ENCODE data around the gene ADRA1B.
A peak's percentile ranks its signal among the peaks of the same experiment; 100 is the strongest.
"Not testable (repeated sequence)": the region's sequence is repeated elsewhere in the genome, so short reads cannot be mapped to it uniquely, and the experiment has no call there.

Gene ADRA1B

DNA sequence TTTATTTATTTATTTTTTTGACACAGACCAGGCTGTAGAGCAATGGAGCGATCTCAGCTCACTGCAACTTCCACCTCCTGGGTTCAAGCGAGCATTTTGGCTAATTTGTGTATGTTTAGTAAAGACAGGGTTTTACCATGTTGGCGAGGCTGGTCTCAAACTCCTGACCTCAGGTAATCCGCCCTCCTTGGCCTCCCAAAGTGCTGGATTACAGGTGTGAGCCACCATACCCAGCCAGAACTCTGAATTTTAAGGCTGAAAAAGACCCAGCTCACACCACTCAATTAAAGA, 49.5 kb downstream of the ADRA1B start:
- not testable (repeated sequence) for DNase-seq (ENCODE audit: low read depth in 2 of 2)

DNA sequence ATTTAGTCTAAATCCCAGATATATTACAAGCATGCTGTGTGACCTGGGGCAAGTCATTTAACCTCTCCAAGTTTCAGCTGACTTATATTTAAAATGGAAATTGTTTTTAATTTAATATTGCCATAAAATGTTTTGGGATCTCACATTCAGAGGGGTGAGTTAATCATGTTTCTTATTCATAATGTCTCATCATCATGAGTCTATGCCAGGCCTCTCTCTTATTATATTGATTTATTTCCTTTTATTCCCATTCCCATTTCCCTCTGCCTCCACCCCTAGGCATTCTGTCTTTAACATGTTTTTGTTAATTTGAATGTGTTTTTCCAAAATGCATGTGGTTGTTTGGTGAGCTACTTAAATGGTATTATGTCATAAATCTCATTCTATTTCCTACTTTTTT, 53.7 kb downstream of the ADRA1B start:
- no peak for DNase-seq (ENCODE audit: low read depth in 2 of 2)

DNA sequence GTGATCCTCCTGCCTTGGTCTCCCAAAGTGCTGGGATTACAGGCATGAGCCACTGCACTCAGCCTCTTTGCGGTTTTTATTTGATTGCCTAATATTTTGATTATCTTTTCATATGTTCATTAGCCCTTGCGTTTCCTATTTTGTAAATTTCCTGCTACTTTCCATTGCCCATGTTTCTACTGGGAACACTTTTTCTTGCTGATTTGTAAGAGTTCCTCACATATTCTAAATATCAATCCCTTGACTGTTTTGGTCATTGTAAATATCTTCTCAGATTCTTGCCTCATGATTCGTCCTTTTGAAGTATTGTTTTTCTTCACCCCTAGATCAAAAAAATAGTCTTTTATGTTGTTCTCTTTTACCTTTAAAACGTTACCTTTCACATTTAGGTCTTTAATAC, 54.8 kb downstream of the ADRA1B start:
- DNase-seq (ENCODE audit: low read depth in 2 of 2): no peak

DNA sequence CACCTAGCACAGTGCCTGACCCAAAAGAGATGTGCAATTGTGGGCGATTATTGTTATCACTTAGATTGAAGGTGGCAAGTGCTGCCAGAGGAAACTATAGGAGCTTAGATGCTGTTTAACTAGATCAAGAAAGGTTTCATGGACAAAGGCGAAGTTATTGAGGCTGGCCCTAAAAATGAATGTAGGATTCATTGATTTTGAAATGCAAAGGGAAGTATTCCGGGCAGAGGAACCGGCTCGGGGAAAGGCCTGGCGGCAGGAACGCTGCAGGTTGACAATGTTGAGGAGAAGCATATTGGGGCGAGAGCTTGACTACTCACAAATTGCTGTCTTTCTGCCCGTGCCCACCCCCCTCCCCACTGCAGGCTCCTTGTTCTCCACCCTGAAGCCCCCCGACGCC, 55.2 kb downstream of the ADRA1B start:
- DNase-seq (ENCODE audit: low read depth in 2 of 2): no peak

DNA sequence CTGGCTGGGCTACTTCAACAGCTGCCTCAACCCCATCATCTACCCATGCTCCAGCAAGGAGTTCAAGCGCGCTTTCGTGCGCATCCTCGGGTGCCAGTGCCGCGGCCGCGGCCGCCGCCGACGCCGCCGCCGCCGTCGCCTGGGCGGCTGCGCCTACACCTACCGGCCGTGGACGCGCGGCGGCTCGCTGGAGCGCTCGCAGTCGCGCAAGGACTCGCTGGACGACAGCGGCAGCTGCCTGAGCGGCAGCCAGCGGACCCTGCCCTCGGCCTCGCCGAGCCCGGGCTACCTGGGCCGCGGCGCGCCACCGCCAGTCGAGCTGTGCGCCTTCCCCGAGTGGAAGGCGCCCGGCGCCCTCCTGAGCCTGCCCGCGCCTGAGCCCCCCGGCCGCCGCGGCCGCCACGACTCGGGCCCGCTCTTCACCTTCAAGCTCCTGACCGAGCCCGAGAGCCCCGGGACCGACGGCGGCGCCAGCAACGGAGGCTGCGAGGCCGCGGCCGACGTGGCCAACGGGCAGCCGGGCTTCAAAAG, 55.7 kb downstream of the ADRA1B start:
- DNase-seq (ENCODE audit: low read depth in 2 of 2): no peak

DNA sequence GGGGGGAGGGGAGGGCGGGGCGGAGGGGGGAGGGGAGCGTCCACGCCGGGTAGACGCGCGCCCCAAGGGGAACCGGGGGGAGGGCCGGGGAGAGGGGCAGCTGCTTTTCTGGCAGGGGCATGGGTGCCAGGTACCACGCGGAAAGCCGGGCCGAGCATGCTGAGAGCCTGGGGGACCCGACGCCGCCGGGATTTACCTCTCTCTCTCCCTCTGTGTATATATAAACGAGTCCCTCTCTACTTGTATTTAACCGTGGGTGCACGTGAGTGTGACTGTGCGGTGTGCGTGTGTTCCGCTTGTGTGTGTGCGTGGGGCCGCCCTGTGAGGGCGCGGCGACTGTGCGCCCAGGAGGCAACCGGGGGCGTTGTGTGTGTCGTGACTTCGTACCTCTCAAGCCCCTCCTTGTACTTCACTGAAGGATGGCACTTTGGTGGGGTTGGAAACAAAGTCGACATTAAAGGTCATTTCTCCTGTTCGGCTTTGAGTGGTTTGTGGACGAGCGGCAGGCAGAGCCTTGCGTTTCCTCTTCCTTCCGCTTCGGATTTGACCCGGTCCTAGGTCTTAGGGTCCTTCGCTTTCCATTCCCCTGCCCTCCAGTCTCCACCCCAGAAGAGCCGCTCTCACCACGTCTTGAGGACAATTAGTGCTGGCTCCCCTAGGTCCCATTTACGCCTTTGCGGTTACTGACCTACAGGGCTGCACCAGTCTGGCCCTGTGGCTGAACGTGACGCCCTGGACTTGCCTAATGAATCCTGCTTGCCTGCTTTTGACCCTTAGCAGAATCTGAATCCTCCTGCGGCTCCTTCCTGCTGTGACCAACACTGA, 56.5 kb downstream of the ADRA1B start:
- DNase-seq (ENCODE audit: low read depth in 2 of 2): no peak

DNA sequence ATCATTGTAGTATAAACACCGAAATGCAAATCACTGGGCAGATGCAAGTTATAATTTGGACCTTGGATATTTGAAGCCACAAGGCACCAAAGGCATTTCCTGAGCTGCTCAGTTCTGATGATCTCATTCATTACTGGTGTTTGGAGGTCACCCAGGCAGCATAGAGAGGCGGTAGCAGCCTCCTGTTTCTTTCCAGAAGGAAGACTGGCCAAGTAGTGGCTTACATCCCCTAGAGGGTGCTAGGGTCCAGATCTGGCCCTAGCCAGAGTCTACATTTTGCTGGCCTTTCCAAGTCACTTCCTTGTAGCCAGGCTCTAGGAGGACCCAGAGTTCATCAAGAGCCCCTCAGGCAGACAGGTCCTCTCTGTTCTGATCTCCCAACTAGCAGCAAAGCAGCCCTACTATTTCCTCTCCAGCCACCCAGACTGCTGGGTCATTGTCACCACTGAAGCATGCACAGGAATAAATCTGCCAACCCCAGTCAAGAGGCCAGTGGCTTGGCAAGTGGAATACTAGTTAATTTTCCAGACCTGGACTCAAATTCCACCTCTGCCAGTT, 59.3 kb downstream of the ADRA1B start:
- no peak for DNase-seq (ENCODE audit: low read depth in 2 of 2)

DNA sequence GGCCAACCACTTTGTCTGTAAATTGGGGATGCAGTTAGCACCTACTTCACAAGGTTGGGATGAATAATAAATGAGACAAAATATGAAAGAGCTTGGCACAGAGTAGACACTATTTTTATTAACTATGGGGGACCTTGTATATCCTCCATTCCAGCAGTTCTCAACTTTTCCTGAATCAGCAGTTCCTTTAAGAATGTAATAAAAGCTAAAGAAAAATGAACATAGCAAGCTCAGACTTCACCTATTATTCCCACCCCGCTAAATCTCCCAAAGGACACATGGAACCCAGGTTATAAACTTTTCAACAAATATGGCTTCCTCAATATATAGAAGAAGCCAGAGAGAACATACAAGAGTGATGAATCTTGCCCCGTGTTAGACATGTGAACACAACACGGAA, 60.6 kb downstream of the ADRA1B start:
- DNase-seq (ENCODE audit: low read depth in 2 of 2): no peak

DNA sequence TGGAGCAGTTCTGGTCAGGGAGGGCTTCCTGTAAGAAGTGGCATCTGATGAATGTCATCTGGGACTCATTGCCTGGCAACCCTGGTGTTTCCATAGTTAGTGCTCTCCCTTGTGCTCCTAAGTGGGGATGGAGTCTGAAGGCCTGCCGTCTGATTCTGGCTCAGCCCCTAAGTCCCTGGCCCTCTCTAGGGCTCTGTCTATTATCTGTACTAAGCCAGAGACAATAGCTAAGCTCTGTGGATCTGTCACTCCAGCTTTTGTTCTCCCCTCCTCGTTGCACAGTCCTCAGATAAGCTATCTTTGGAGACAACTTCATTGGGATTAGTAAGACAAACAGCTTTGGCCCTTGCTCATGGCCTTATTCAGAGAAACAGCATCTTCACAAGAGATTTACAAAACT, 62.1 kb downstream of the ADRA1B start:
- DNase-seq (ENCODE audit: low read depth in 2 of 2): no peak

DNA sequence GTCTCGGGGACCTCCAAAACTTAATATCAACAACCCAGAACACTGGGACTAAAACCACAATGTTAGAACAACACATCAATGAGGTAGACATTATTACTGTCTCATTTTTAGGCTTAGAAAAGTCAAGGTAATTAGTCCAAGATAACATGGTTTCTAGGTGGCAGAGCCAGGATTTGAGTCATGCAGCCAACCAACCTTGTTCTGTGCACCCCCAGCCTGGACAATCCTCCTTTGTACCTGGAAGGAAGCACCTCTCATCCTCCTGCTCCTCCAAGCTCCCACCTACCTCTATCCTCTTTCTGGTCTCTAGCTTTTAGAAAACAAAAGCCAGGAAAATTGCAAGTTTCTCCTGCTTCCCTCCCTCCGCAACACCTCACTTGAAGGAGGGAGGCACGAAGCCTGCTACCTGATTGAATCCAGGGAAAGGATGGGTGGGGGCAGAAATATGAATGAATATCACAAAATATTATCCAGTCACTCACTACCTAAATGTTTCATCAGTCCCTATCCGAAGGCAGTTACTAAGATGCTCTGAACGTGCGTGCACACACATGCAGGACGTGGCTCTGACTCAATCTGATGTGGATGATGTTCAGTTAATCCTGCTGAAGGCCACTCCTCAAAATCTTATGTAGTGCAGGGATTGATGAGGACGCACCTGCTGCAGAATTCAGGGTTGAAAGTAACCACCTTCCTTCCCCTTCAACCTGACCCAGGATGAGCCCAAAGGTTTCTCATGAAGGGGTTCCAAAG, 66.3 kb downstream of the ADRA1B start:
- DNase-seq (ENCODE audit: low read depth in 2 of 2): no peak

DNA sequence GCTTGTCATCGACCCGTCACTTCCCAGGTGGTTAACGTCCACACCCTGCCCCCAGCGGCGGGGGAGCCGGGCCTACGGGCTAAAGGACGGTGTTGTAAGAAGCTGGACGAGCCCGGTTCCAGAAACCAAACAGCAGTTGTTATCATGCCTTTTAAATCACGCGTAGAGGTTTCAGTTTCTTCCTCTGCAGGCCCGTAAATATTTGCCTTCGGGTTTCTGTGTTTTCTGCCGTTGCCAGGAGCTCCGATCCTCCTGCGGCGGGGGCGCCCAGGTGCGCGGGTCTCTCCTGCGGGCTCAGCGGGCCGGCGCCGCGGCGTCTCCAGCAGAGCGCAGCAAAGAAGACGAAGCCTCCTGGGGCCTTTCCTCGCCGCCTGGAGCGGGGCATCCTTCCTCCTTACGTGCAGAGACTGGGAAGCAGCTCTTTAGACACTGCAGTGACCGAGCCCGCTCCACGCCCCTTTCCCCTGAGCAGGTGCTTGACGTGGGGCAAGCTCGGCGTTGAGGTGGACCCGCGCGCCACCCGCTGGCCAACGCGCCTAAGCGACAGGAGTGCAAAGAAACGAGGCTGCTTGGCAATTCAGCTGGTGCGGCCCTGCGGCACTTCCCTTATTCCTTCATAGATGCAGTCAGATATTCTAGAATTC, 70.9 kb downstream of the ADRA1B start:
- peak; percentile 64 to 69 for DNase-seq (ENCODE audit: low read depth in 2 of 2)

DNA sequence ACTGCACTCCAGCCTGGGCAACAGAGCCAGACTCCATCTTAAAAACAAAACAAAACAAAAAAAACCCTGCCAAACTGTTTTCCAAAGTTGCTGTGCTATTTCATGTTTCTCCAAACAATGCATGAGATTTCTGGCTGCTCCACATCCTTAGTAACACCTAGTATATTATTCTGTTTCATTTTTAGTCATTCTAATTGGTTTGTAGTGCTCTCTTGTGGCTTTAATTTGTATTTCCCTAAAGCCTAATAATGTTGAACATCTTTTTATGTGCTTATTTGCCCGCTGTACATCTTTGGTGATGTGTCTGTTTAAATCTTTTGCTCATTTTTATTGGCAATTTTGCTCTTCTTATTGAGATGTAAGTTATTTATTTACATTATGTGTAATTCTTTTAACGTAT, 74.2 kb downstream of the ADRA1B start:
- no peak for DNase-seq (ENCODE audit: low read depth in 2 of 2)

DNA sequence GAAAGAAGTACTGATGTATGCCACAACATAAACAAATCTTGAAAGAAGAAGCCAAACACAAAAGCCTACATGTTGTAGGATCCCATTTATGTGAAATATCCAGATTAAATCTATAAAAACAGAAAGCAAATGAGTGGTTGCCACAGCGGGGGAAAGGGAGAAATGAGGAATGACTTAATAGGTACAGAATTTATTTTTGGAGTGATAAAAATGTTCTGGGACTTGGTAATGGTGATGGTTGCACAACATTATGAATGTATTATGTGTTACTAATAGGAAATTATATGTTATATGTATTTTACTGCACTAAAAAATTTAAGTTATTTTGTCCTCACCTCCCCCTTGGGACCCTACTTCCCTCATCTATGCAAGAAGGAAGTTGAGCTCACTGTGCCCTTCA, 76.3 kb downstream of the ADRA1B start:
- DNase-seq (ENCODE audit: low read depth in 2 of 2): no peak

DNA sequence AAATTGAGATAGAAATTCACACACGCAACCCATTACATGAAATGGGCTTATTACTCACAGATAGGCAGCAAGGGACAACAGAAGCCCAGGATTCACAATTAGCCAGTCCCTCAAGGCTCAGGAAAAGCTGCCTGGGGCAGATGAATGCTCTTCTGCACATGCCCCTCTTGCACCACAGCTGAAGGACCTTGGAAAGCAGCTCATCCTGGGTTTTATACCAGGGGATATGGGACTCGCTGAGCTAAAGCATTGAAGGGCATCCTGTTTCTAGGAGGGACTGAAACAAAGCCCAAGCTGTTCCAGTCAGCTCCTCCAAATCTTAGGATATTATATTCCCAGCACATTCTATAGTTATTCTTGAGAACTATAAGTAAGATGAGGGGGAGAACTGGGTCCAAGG, 76.9 kb downstream of the ADRA1B start:
- no peak for DNase-seq (ENCODE audit: low read depth in 2 of 2)

DNA sequence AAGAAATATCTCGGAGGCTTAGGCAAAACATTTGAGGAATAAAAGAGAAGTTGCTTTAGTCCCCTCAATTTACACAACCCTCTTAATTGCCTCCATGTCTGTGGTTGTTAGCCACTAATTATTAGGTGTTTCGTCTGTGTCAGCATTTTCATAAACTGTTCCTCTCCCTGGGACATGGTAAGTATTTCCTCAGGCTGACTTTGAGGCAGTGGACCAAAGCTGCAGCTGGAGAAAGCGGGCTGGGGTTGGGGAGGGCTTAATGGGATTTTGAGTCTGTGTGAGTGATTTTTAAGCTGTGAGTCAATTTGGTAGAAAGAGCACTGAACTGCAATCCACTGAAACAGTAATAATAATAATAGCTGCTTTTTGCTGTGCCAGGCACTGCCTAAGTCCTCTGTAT, 79.6 kb downstream of the ADRA1B start:
- DNase-seq (ENCODE audit: low read depth in 2 of 2): no peak

DNA sequence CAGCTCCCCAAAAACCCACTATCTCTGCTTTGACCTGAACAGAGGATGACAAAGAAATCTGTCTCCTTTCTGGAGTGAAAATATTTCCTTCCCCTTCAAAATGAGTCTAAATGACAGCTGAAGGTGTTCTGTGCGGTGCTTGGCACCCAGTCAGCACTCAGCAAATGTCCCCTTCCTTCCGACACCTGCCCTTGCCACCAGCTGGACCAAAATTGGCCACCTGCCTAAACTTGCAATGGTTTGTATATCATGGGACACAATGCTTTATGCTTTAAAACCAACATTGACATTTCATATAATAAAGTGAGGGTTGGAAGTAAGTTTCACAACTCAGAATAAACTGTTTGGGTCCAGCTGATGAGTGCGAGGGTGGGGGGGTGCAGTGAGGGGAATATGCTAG, 85.2 kb downstream of the ADRA1B start:
- no peak for DNase-seq (ENCODE audit: low read depth in 2 of 2)

DNA sequence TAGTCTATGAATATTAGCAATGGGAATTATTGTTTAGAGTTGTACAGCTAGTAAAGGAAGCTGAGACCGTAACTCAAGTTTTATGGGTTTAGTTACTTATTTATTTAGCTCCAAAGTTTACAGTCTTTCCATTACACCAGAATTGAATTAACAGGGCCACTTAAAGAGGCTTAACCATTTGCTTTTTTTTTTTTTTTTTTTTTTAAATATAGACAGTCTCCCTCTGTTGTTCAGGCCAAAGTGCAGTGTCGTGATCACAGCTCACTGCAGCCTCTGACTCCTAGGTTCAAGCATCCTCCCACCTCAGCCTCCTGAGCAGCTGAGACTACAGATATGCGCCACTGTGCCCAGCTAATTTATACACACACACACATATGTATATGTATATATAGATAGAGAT, 91.2 kb downstream of the ADRA1B start:
- no peak for DNase-seq (ENCODE audit: low read depth in 2 of 2)

DNA sequence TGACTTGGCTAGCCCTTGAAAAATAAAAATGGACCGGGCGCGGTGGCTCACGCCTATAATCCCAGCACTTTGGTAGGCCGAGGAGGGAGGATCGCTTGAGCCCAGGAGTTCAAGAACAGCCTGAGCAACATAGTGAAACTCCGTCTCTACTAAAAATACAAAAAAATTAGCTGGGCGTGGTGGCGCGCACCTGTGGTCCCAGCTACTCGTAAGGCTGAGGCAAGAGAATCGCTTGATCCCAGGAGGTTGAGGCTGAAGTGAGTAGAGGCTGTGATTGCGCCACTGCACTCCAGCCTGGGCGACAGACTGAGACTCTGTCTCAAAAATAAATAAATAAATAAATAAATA, 92.2 kb downstream of the ADRA1B start:
- not testable (repeated sequence) for DNase-seq (ENCODE audit: low read depth in 2 of 2)

DNA sequence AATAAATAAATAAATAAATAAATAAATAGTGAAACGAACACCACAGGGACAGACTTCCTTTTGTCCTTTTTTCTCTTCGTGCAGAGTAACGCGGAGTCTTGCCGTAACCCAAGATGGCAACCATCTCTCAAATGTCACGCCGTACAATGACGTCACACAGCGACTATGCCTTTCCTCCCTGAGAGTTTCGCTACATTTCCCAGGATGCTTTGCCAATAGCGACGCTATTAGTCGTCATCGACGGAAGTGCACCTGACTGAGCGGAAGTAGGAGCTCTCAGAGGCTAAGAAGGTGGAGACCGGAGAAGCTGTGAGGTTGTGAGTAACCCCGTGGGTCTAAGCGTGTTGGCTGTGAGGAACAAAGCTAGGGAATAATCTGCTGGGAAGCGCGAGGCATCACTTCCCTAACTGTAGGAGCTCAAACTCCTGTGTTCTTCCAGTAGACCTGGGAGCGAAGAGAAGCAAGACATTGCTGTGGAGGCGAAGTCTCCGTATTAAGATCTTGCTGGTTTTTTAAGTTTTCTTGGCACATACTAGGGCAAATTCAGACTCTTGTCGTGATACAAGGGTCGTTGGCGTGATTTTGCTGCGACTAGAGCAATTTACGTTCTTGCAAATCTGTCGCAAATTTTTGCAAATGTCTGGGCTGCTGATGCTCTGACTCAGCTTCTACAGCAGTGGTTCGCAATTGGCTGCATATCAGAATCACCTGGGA, 92.8 kb downstream of the ADRA1B start, which contains the start of gene TTC1:
TTC1 (plus strand) TSS at position 263 of the 714 bp plus-strand sequence. CDS start 1,390 bp downstream, outside the sequence.
- DNase-seq (ENCODE audit: low read depth in 2 of 2): peak; percentile 76 to 87

DNA sequence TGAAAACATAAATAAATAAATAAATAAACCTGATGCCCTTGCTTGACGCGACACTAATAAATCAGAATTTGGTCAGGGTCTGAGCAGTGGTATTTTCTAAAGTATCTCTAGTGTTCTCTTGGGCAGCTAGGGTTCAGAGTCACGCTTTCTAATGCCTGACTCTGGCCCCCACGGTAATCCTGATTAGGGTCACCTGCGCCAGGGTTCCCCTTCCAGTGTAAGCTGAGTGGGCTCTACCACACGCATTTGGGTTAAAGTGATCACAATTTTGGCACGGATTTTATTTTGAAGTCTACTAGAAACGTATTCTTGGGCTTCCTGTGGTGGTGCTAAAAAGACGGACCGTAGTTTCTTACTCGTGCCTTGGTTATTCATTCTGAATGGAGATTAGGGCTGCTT, 93.3 kb downstream of the ADRA1B start:
- DNase-seq (ENCODE audit: low read depth in 2 of 2): no peak

DNA sequence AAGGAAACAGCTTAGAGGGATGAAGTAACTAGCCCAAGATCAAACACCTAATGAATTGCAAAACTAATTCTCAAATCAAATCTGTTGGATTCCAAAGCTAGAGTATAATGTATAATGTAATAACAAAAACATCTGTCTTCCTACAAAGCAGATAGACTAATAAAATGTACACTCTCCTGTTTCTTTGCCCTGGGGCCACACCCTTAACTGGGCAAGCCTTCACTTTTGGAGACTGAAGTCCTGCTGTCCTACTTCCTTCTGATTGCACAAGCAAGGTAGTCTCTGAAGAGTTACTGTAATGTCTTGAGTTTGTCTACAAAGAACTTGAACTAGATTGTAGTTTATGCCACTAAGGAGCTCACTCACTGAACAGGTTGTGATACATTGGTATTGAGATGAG, 95.2 kb downstream of the ADRA1B start:
- no peak for DNase-seq (ENCODE audit: low read depth in 2 of 2)

DNA sequence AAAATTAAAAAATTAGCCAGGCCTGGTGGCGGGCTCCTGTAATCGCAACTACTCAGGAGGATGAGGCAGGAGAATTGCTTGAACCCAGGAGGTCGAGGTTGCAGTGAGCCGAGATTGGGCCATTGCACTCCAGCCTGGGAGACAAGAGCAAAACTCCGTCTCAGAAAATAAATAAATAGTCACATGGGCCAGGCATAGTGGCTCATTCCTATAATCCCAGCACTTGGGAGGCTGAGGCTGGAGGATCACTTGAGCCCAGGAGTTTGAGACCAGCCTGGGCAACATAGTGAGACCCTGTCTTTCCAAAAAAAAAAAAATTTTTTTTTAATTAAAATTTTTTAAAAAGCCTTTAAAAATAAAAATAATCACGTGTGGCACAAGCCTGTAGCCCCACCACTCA, 97.9 kb downstream of the ADRA1B start:
- DNase-seq (ENCODE audit: low read depth in 2 of 2): not testable (repeated sequence)
